ENCODE results near the gene GRIPAP1.

- TF ChIP-seq ELF4 (IDR thresholded peaks at IDR 0.05) (no peak), HDGF (IDR thresholded peaks at IDR 0.05; ENCODE audit: borderline replicate concordance) (no peak), ARNT (IDR thresholded peaks at IDR 0.05) (no peak), SP1 (IDR thresholded peaks at IDR 0.05) (no peak), NFRKB (IDR thresholded peaks at IDR 0.05) (no peak), CTBP1 (IDR thresholded peaks at IDR 0.05; ENCODE audit: borderline replicate concordance) (no peak), FOXM1 (IDR thresholded peaks at IDR 0.05; ENCODE audit: borderline replicate concordance) (no peak)
Observed at GRCh38 chrX:49043220-49043986, 41.3 kb upstream of the GRIPAP1 start, which contains the start of gene TFE3.

Measured in HEK293T (cell line).